ENCODE results near the gene CFAP74. TPM values are rescaled to one million over a fixed set of nuclear protein-coding genes. Genes with fewer than 3 reads are reported as not detected.

CFAP74 gene
- total and polyA plus RNA-seq, 9 of the 15 experiments (the other 6 are each of a cell fraction or from before 2014, with no cell fraction given), result 0.03 to 0.15 (median 0.05) TPM; not detected in 6

DNA sequence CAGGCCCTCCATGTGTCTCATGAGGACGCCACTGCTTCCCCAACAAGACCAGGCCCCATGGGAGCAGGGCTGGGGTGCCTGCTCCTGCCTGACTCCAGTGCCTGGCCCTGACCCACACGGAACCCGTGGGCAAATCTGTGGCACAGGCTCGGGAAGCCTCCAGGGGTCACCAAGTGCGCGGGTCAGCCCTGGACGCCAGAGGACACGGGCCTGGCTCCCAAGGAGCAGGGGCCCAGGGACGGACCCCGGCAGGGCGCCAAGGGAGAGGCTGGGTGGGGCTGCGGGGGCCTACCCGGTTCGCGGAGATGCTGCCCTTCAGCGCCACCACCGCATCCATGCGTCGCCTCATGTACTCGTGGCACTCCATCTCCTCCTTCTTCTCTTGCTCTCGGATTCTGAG lies 31.9 kb downstream of the CFAP74 start:
- FAIRE-seq (no peak), DNase-seq (ENCODE audit: extremely low read depth in 1 of 4, low spot score in 3 of 4) (no peak), ATAC-seq (no peak)
- CTCF ChIA-PET (ENCODE audit: low intra/inter-chr PET ratio), result no interaction called here
- Histone ChIP-seq H3K4me2 (ENCODE audit: insufficient read depth, low read length) (no peak overlapping the region), H3K9me3 (replicated peaks; ENCODE audit: control insufficient read depth, insufficient read depth, low read depth, low read length) (peaks cover 9% of the 10 kb centered on the region), H3K79me2 (ENCODE audit: control insufficient read depth, insufficient read depth, low read length) (no peaks in the 10 kb centered on the region), H3K36me3 (ENCODE audit: control insufficient read depth, insufficient read depth, low read length) (no peaks in the 10 kb centered on the region), H3K4me1 (replicated peaks in 1 of 2; ENCODE audit: control insufficient read depth in 2 of 2, insufficient read depth in 2 of 2, low read length in 2 of 2) (peaks cover 0 to 31% of the 10 kb centered on the region in 2 experiments; a peak in 1 of 5 replicates), H3K27me3 (ENCODE audit: control insufficient read depth in 2 of 2, insufficient read depth in 2 of 2, low read length in 2 of 2) (peaks cover 39 to 77% of the 10 kb centered on the region in 2 experiments), H3K27ac (ENCODE audit: extremely low read depth, low read depth, low read length) (no peak overlapping the region), H3K9me1 (ENCODE audit: control insufficient read depth, insufficient read depth, low read length) (no peaks in the 10 kb centered on the region), H3K4me3 (no peak overlapping the region), H2AFZ (ENCODE audit: low read depth, low read length) (no peak overlapping the region), H4K20me1 (replicated peaks; ENCODE audit: control insufficient read depth, insufficient read depth, low read length) (peaks cover 7% of the 10 kb centered on the region; the same call in 1 of the 2 replicates), H3K9ac (ENCODE audit: insufficient read depth in 1 of 2, low read depth in 2 of 2, low read length in 2 of 2) (no peak overlapping the region)
- intact Hi-C loops (cut with micrococcal nuclease) (no loop called here), in situ Hi-C loops (cut with MboI) (no loop called here)
- no TSS peak for BruUV-seq (replicated peaks)
- 26% methylated on average over 20 of the region's 21 CpGs for WGBS (ENCODE audit: insufficient coverage, low coverage, missing lambda C conversion rate)
- POLR2A ChIA-PET, result no interaction called here
- TF ChIP-seq ZBTB7A (IDR thresholded peaks at IDR 0.05; ENCODE audit: borderline replicate concordance, control insufficient read depth, low read depth, low read length) (no peak), MCM7 (IDR thresholded peaks at IDR 0.05) (no peak), MTA1 (IDR thresholded peaks at IDR 0.05; ENCODE audit: borderline replicate concordance) (no peak), ZNF12 (CRISPR knock-in tag; IDR thresholded peaks at IDR 0.05) (no peak)

- Histone ChIP-seq H3K27me3 (ENCODE audit: control insufficient read depth in 2 of 2, insufficient read depth in 2 of 2, low read length in 2 of 2) (peaks cover 40 to 79% of the 10 kb centered on the region in 2 experiments), H3K9ac (ENCODE audit: insufficient read depth in 1 of 2, low read depth in 2 of 2, low read length in 2 of 2) (no peak overlapping the region), H3K27ac (ENCODE audit: extremely low read depth, low read depth, low read length) (no peak overlapping the region), H3K9me1 (ENCODE audit: control insufficient read depth, insufficient read depth, low read length) (no peaks in the 10 kb centered on the region), H3K4me3 (no peak overlapping the region), H4K20me1 (replicated peaks; ENCODE audit: control insufficient read depth, insufficient read depth, low read length) (peaks cover 7% of the 10 kb centered on the region; the same call in 1 of the 2 replicates), H3K36me3 (ENCODE audit: control insufficient read depth, insufficient read depth, low read length) (no peaks in the 10 kb centered on the region), H3K9me3 (replicated peaks; ENCODE audit: control insufficient read depth, insufficient read depth, low read depth, low read length) (peaks cover 9% of the 10 kb centered on the region), H2AFZ (ENCODE audit: low read depth, low read length) (no peak overlapping the region), H3K4me1 (replicated peaks in 1 of 2; ENCODE audit: control insufficient read depth in 2 of 2, insufficient read depth in 2 of 2, low read length in 2 of 2) (peaks cover 0 to 35% of the 10 kb centered on the region in 2 experiments; a peak in 1 of 5 replicates), H3K4me2 (ENCODE audit: insufficient read depth, low read length) (no peak overlapping the region), H3K79me2 (ENCODE audit: control insufficient read depth, insufficient read depth, low read length) (no peaks in the 10 kb centered on the region)
- FAIRE-seq (no peak), DNase-seq (ENCODE audit: extremely low read depth in 1 of 4, low spot score in 3 of 4) (no peak), ATAC-seq (no peak)
- WGBS (ENCODE audit: insufficient coverage, low coverage, missing lambda C conversion rate), result 29% methylated on average over 17 of the region's 17 CpGs
- in situ Hi-C loops (cut with MboI), result no loop called here
- BruUV-seq (replicated peaks), result no TSS peak
- intact Hi-C loops (cut with micrococcal nuclease), result no loop called here
- ChIA-PET CTCF (ENCODE audit: low intra/inter-chr PET ratio) (no interaction called here), POLR2A (no interaction called here)
- no peak for TF ChIP-seq NEUROD1 (IDR thresholded peaks at IDR 0.05; ENCODE audit: borderline replicate concordance, low read depth, low read length, partially characterized antibody)
- TF ChIP-seq, protein P1, sequence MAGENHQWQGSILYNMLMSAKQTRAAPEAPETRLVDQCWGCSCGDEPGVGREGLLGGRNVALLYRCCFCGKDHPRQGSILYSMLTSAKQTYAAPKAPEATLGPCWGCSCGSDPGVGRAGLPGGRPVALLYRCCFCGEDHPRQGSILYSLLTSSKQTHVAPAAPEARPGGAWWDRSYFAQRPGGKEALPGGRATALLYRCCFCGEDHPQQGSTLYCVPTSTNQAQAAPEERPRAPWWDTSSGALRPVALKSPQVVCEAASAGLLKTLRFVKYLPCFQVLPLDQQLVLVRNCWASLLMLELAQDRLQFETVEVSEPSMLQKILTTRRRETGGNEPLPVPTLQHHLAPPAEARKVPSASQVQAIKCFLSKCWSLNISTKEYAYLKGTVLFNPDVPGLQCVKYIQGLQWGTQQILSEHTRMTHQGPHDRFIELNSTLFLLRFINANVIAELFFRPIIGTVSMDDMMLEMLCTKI (IDR thresholded peaks at IDR 0.05; ENCODE audit: partially characterized antibody), result no peak
- no peak for TF ChIP-seq PHB (CRISPR knock-in tag; IDR thresholded peaks at IDR 0.05)
- TF ChIP-seq MYNN (IDR thresholded peaks at IDR 0.05), result peak; percentile 92
- no peak for TF ChIP-seq MYNN (CRISPR knock-in tag; IDR thresholded peaks at IDR 0.05)
- TF ChIP-seq PCBP2 (IDR thresholded peaks at IDR 0.05; ENCODE audit: low read depth, low read length, poor library complexity, severe bottlenecking), result no peak
- TF ChIP-seq ZNF165 (CRISPR knock-in tag; IDR thresholded peaks at IDR 0.05; ENCODE audit: borderline replicate concordance), result no peak
- no peak for TF ChIP-seq ZSCAN32 (CRISPR knock-in tag; IDR thresholded peaks at IDR 0.05)
- no peak for TF ChIP-seq ZNF280B (CRISPR knock-in tag; IDR thresholded peaks at IDR 0.05)
- no peak for TF ChIP-seq CC2D1A (IDR thresholded peaks at IDR 0.05)
These were observed 32.6 kb downstream of the CFAP74 start for GRCh38 chr1:1971017-1971416.
